HG03139 (cell line): ENCODE data around the gene OASL.

Source experiments
- ATAC-seq: cut with Tn5 transposase; IDR thresholded peaks from one replicate; pipeline ENCODE4 v1.9.1; 2021; ENCODE audit not compliant: unreplicated experiment

The OASL gene

GRCh38 chr12:120992989-120993388 lies 46.1 kb downstream of the OASL start:
- no peak for ATAC-seq

- no peak for ATAC-seq
These were observed 47.1 kb downstream of the OASL start for GRCh38 chr12:120991965-120992364.

GRCh38 chr12:120990487-120991055 lies 48.5 kb downstream of the OASL start:
- no peak for ATAC-seq

GRCh38 chr12:120989687-120990086 lies 49.4 kb downstream of the OASL start:
- ATAC-seq, result no peak

GRCh38 chr12:120988658-120989057 lies 50.4 kb downstream of the OASL start:
- no peak for ATAC-seq

- no peak for ATAC-seq
These were observed 50.8 kb downstream of the OASL start for GRCh38 chr12:120988234-120988633.

GRCh38 chr12:120984351-120984898 lies 54.6 kb downstream of the OASL start:
- ATAC-seq, result no peak

- ATAC-seq, result no peak
These were observed 55.3 kb downstream of the OASL start for GRCh38 chr12:120983759-120984158.

- no peak for ATAC-seq
These were observed 56.4 kb downstream of the OASL start for GRCh38 chr12:120982659-120983058.

- no peak for ATAC-seq
These were observed 57.6 kb downstream of the OASL start for GRCh38 chr12:120981407-120981941.

GRCh38 chr12:120980800-120981368 lies 58.2 kb downstream of the OASL start:
- ATAC-seq, result no peak

- ATAC-seq, result no peak
These were observed 59.0 kb downstream of the OASL start for GRCh38 chr12:120979862-120980696.

- ATAC-seq, result no peak
These were observed 59.7 kb downstream of the OASL start for GRCh38 chr12:120979220-120979861.

GRCh38 chr12:120978296-120979219 lies 60.5 kb downstream of the OASL start, which contains the start of gene HNF1A:
Gene HNF1A (plus strand): TSS chr12:120978543. CDS start chr12:120978769, 226 bp downstream.
- no peak for ATAC-seq

- no peak for ATAC-seq
These were observed 61.3 kb downstream of the OASL start for GRCh38 chr12:120977531-120978295.

GRCh38 chr12:120972870-120973543 lies 66.0 kb downstream of the OASL start:
- ATAC-seq, result no peak

- ATAC-seq, result no peak
These were observed 67.5 kb downstream of the OASL start for GRCh38 chr12:120971299-120972180.

GRCh38 chr12:120970310-120970709 lies 68.7 kb downstream of the OASL start:
- ATAC-seq, result no peak
